H1 (cell line): ENCODE measurements around the gene EIPR1. TPM values are rescaled to one million over a fixed set of nuclear protein-coding genes. Genes with fewer than 3 reads are reported as not detected.

ENCODE experiments used
- BACH1 ChIP-seq: IDR thresholded peaks from 2 replicates; pipeline ENCODE4 v1.6.1; 2012; ENCODE audit warnings: low read length, improper control_type of control experiment
- GABPA ChIP-seq: IDR thresholded peaks from 2 replicates; pipeline ENCODE4 v1.6.1; 2011; ENCODE audit warnings: mild to moderate bottlenecking, low read length, moderate library complexity, borderline replicate concordance; ENCODE audit not compliant: insufficient read depth
- HDAC6 ChIP-seq: IDR thresholded peaks from one replicate; pipeline ENCODE4 v1.7.1; 2012; ENCODE audit warnings: low read depth, mild to moderate bottlenecking, inconsistent platforms, low read length, moderate library complexity
- KDM1A ChIP-seq: fragments of 200-600, 300-600 bp; sonication (generic); IDR thresholded peaks from 2 replicates; pipeline ENCODE4 v1.7.1; 2016; ENCODE audit warnings: mild to moderate bottlenecking, low read length, borderline replicate concordance
- SRF ChIP-seq: IDR thresholded peaks from 2 replicates; pipeline ENCODE4 v1.6.1; 2011; ENCODE audit warnings: mild to moderate bottlenecking, low read depth, low read length, moderate library complexity
- polyA plus RNA-seq, 7 experiments: library from polyadenylated mRNA; depleted of rRNA in 3 of 7; stranded (reverse) in 5 of 7; unstranded in 2 of 7; fragments of >200 nt in 5 of 7; fragments of 200-250 nt in 2 of 7; gene quantifications; 1 replicate in 5 of 7; 2 replicates in 1 of 7; 4 replicates in 1 of 7; pipeline versions ENCODE4 v1.2.1 to v1.2.3, GENCODE V29; 2011 to 2013; ENCODE audit warnings: missing spikeins in 2 of 7, mixed read lengths in 2 of 7
- total RNA-seq: library from RNA; stranded (reverse); fragmentation: NEBNext Ultra II Directional; extraction: Animal tissue kit (Norgen Biotek cat#: 25700); gene quantifications from 2 replicates; pipeline ENCODE4 v1.2.1, GENCODE V29; 2021

Gene EIPR1
- total and polyA plus RNA-seq, 2 of the 8 experiments (the other 6 are each of a cell fraction or from before 2014, with no cell fraction given) = 26.3 to 56.4 TPM

DNA sequence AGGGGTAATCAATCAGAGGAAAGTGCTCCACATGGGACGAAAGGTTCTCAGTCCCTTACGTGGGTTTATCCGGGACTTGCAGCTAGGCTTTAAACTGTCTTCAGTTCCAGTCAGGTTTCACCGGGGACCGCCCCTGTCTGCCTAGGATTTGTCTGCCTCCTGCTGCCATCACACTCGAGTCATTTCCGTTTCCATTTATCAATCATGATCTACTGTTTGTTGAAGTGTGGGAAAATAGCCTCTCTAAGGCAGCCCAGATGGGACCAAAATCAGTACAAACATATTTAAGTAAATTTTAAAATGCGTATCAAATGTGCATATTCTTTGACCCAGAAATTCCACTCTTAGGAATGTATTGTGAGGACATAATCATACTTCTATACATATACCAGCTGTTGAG, 12.4 kb upstream of the EIPR1 start (continued):
- TF ChIP-seq HDAC6 = no peak
- no peak for TF ChIP-seq SRF
- TF ChIP-seq KDM1A = no peak
- no peak for TF ChIP-seq BACH1
- TF ChIP-seq GABPA = no peak
